GM21786 (cell line): ENCODE measurements around the gene LXN.
A peak's percentile ranks its signal among the peaks of the same experiment; 100 is the strongest.

Experiments
- ATAC-seq: cut with Tn5 transposase; IDR thresholded peaks from one replicate; pipeline ENCODE4 v1.9.1; 2021; ENCODE audit not compliant: unreplicated experiment

The LXN gene

DNA sequence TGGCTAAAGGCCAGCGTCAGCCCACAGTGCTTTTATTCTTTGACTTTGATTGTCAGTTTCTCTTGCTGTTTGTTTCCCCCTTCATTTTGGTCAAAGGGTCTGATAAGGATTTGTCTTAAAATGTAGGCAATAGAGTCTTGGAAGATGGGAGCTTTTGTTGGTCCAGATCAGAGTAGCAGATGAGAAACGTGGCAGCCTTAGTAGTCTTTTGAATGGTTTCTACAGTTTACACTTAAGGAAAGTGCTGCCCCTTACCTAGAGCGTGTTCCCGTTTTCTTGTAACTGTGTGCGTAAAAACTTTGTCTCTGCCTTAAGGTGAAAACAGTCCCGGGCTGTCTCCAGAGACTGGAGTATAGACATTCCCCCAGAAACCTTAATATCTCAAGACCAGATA, 630 bp downstream of the LXN start:
- no peak for ATAC-seq

GRCh38 chr3:158668506-158668905, 3.9 kb downstream of the LXN start:
- ATAC-seq, result no peak

DNA sequence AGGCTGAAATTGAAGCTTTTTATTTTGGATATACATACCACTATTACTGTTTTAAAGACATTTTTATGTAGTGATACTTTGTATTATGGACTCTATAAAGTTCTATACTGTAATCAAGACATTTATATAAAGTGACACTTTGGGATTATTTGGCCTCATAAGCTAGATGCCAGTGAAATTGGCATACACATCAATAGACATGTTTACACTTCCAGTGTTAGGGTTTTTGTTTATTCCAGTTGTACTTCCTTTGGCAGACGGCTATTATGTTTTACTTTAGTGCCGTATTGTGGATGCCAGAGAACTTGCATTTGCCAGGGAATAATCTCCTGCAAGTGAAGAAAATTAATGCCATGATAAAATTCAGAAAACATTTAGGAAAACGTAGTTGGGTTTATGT, 6.0 kb downstream of the LXN start:
- ATAC-seq, result no peak

DNA sequence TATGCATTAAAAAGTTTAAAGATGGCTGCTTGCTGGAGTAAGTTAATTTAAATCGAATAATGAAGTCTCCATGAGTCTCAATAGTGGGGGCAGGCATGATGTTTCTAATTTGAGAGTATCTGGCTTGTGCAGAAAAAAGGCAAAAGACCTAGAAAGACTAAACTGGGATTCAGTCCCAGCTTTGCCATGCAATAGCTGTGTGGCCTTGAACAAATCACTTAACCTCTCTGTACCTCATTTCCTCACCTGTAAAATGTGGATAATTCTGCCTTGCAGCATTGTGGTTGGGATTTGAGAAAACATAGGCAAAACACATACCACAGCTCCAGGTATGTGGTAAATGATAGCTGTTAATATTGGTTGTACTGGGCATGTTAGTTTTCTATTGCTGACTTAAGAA, 8.6 kb downstream of the LXN start:
- ATAC-seq, result no peak

GRCh38 chr3:158663246-158663645, 9.2 kb downstream of the LXN start:
- ATAC-seq, result no peak

DNA sequence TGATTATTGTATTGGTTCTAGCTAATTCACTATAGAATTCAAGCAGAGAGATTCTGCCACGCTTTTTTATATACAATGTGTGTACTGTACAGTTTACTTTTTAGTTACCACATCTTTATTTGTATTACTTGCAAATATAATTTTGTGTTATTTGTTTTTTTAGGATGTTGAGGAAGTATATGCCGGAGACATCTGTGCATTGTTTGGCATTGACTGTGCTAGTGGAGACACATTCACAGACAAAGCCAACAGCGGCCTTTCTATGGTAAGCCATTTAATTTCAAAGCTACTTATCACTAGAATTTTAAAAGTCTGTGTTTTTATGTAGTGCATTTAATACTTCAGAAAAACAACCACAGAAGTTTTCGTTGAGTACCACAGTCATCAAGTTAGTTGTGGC, 11.7 kb downstream of the LXN start:
- ATAC-seq, result no peak

- ATAC-seq, result peak; percentile 96
Measured at GRCh38 chr3:158659454-158660237, 12.8 kb downstream of the LXN start.

GRCh38 chr3:158658889-158659288, 13.6 kb downstream of the LXN start:
- no peak for ATAC-seq

DNA sequence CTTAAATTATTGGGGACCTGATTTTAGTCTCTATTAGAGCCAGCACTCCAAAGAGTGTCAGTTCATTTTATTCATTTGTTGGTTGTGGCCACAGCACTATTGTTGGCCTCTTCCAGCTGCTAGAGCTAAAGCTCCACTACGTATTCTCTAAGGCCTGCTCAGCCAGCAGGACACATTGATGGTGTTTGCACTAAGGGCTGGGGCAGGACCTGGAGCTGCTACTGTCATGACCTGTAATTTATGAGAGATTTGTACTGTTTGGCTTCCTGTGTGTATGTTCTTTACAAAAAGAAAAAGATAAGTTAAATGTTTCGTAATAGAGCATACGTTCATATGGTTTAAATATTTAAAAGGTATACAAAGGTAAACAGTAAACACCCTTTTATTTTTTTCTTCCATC, 20.0 kb downstream of the LXN start:
- no peak for ATAC-seq

- ATAC-seq, result no peak
Measured at GRCh38 chr3:158651192-158651591, 21.3 kb downstream of the LXN start.

DNA sequence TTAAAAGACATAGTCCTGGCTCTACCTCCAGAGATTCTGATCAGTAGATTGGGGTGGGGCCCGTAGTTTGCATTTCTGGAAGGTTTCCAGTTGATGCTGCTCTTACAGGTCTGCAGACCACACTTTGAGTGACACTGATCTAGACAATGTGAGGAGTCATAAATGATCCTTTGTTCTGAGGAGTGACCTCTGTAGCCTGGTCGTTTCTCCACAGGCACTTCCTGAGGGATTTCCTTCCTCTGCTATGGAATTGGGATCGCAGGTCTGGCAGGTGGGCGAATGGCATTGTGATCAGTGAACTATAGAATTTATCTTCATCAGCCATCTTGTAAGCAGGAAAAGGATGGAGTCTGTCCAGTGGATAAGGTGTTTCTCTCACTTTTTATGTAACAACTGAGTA, 22.7 kb downstream of the LXN start:
- no peak for ATAC-seq

GRCh38 chr3:158644345-158644908, 28.0 kb downstream of the LXN start, which contains the start of gene GFM1:
TSS of gene GFM1 (plus strand) at chr3:158644527. CDS start at chr3:158644635, 108 bp downstream.
- ATAC-seq, result peak; percentile 99

DNA sequence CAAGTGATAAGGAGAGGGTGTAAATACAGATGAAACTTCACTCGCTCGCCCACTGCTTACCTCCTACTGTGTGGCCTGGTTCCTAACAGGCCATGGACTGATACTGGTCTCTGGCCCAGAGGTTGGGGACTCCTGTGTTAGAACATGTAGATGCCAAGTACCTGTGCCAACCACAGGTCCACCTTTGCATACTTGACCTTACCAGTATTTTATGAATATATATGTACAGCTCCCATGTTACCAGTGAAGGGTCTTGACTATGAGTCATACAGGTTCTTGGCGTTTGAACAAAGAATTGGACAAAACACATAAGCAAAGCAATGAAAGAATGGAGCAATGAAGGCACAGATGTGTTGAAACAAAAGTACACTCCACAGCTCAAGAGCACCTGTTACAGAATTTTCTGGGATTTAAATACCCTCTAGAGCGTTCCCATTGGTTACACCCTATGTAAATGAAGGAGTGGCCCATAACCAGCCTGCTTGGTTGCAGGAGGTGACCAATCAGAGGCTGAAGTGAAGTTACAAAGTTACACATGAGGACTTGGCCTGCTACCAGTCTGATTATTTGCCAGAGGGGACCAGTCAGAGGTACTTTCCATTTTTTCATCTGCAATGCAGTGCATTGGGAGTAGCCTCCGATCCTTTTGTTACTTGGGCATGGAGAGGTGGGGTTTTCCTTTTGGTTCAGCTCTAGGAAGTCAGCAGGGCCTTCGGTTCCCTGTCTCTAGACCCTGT, 29.8 kb downstream of the LXN start:
- ATAC-seq, result no peak

DNA sequence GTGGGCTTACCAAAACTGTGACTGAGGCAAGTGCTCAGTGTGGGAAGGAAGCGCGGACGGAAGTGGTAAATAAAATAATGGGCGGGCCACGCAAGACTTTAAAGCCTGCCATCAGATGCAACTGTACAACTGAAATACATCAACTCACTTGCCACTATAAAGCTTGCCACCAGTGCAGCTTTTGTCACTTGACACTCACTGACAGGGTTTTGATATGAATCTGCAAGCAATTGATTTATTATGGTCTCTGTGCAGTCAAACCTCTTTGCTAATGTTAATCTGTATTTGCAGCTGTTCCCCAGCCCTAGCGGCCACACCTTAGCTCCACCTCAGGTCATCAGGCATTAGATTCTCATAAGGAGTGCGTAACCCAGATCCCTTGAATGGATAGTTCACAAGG, 30.4 kb downstream of the LXN start:
- no peak for ATAC-seq

DNA sequence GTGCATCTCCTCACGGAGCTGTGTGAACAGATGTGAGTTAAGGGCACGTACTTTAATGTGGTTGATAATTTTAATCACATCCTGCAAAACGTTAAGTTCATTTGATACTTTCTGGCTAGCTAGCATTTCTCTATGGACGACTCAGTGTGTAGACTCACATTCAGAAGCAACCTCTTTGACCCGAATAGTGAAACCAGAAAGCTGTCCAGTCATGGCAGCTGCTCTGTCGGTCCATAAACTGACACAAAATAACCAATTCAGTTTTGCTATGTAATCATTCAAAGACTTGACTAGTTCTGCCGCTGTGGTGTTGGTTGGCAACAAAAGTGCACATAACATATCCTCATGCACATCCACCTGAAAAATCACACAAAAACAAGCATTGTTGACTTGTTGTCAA, 31.8 kb downstream of the LXN start:
- no peak for ATAC-seq

DNA sequence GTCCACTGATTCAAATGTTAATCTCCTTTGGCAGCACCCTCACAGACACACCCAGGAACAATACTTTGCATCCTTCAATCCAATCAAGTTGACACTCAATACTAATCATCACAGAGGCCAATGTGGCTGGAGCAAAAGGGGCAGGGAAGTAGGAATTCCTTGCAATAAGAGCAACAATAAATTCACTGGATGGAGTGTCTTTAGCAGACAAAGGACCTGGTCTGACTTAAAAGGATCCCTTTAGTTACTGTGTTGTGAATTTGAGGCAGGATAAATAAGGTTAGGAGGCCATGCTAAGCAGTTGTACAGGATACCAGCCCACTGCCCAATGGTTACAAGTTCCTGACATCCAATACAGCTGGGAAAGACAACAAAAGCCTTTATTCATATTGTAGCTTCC, 40.5 kb downstream of the LXN start:
- no peak for ATAC-seq

DNA sequence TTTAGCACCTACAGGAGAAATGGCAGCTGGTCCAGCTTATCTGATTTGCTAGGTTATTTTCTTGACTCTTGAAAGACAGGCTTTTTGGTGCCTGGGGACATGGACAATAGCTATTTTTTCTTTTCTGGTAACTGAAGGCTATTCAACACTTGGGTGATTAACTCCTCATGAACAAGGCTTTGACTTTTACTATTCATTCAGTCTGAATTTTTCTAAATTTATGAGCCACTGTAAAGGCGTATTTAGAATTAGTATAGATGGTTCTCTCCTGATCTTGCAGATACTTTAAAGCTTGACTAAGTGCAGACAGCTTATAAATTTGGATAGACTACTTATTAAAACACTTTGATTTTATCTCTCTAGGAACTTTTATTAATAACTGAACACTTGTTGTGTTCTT, 46.6 kb downstream of the LXN start:
- no peak for ATAC-seq

GRCh38 chr3:158617982-158618875, 54.2 kb downstream of the LXN start:
- ATAC-seq, result no peak
